Tibial artery (tissue), 4 donors: ENCODE results near the gene ZACN.
A peak's percentile ranks its signal among the peaks of the same experiment; 100 is the strongest.
"Not testable (repeated sequence)": the region's sequence is repeated elsewhere in the genome, so short reads cannot be mapped to it uniquely, and the experiment has no call there.

Source experiments
- DNase-seq, 2 donors: peaks; one replicate each; pipeline ENCODE4 v3.0.0-alpha.2; 2019
- H3K27ac ChIP-seq, 2 donors: fragments of 200-600 bp; sonication (generic) in 1 of 2; 1 replicate in 1 of 2; 2 replicates in 1 of 2; pipeline ENCODE4 v1.5.1; 2018 to 2019; ENCODE audit warnings: mild to moderate bottlenecking in 1 of 2
- H3K27me3 ChIP-seq, 2 donors: fragments of 200-600 bp; sonication (generic) in 1 of 2; one replicate each; pipeline versions ENCODE4 v1.5.1 to v1.6.0; 2016 to 2019
- H3K36me3 ChIP-seq, 3 donors: fragments of 200-600 bp; sonication (generic) in 2 of 3; one replicate each; pipeline ENCODE4 v1.5.1; 2016 to 2019; ENCODE audit warnings: mild to moderate bottlenecking in 2 of 3
- H3K4me1 ChIP-seq, 4 donors: fragments of 200-600 bp; sonication (generic) in 2 of 4; 1 replicate in 3 of 4; 2 replicates in 1 of 4; pipeline ENCODE4 v1.5.1; 2016 to 2019
- H3K4me3 ChIP-seq, 2 donors: fragments of 200-600 bp; sonication (generic) in 1 of 2; 1 replicate in 1 of 2; 2 replicates in 1 of 2; pipeline ENCODE4 v1.5.1; 2018 to 2019; ENCODE audit warnings: mild to moderate bottlenecking in 2 of 2
- H3K9me3 ChIP-seq, 3 donors: fragments of 200-600 bp; sonication (generic) in 1 of 3; one replicate each; pipeline ENCODE4 v1.5.1; 2016 to 2019
- intact Hi-C: fragments of 100-400 bp; cut with DNase I; formaldehyde crosslinking; loops from one replicate; pipeline ENCODE4 v1.15.0; 2023; ENCODE audit warnings: low total_unique reads
- TF ChIP-seq, protein P1 (sequence below), 2 experiments: fragments of 200-600 bp in 1 of 2; fragments of 450-650 bp in 1 of 2; IDR thresholded peaks; one replicate each; pipeline ENCODE4 v1.5.1; 2017 to 2019; ENCODE audit warnings: antibody characterized with exemption in 2 of 2, mild to moderate bottlenecking in 1 of 2, moderate library complexity in 1 of 2

Gene ZACN

GRCh38 chr17:76075364-76076145 is 3.4 kb upstream of the ZACN start:
- no peaks in the 10 kb centered on the region for H3K9me3 ChIP-seq
- no peak for DNase-seq
- intact Hi-C loops = no loop called here
- peaks cover 12 to 73% of the 10 kb centered on the region in 2 donors for H3K27me3 ChIP-seq
- H3K27ac ChIP-seq = no peak overlapping the region
- H3K4me3 ChIP-seq = no peak overlapping the region
- peaks cover 0 to 63% (median 44%) of the 10 kb centered on the region in 4 donors for H3K4me1 ChIP-seq
- TF ChIP-seq, protein P1, sequence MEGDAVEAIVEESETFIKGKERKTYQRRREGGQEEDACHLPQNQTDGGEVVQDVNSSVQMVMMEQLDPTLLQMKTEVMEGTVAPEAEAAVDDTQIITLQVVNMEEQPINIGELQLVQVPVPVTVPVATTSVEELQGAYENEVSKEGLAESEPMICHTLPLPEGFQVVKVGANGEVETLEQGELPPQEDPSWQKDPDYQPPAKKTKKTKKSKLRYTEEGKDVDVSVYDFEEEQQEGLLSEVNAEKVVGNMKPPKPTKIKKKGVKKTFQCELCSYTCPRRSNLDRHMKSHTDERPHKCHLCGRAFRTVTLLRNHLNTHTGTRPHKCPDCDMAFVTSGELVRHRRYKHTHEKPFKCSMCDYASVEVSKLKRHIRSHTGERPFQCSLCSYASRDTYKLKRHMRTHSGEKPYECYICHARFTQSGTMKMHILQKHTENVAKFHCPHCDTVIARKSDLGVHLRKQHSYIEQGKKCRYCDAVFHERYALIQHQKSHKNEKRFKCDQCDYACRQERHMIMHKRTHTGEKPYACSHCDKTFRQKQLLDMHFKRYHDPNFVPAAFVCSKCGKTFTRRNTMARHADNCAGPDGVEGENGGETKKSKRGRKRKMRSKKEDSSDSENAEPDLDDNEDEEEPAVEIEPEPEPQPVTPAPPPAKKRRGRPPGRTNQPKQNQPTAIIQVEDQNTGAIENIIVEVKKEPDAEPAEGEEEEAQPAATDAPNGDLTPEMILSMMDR (IDR thresholded peaks at IDR 0.05) = no peak
- no peaks in the 10 kb centered on the region for H3K36me3 ChIP-seq

- TF ChIP-seq, protein P1 (IDR thresholded peaks at IDR 0.05) = no peak
- peaks cover 12 to 74% of the 10 kb centered on the region in 2 donors for H3K27me3 ChIP-seq
- no peaks in the 10 kb centered on the region for H3K36me3 ChIP-seq
- no peak overlapping the region for H3K27ac ChIP-seq
- peaks cover 0 to 58% (median 38%) of the 10 kb centered on the region in 4 donors for H3K4me1 ChIP-seq
- no peaks in the 10 kb centered on the region for H3K9me3 ChIP-seq
- DNase-seq = peak in 1 of 2 donors; percentile 55
- no peak overlapping the region for H3K4me3 ChIP-seq
- intact Hi-C loops = no loop called here
Measured at GRCh38 chr17:76076146-76076764, 2.7 kb upstream of the ZACN start.

DNA sequence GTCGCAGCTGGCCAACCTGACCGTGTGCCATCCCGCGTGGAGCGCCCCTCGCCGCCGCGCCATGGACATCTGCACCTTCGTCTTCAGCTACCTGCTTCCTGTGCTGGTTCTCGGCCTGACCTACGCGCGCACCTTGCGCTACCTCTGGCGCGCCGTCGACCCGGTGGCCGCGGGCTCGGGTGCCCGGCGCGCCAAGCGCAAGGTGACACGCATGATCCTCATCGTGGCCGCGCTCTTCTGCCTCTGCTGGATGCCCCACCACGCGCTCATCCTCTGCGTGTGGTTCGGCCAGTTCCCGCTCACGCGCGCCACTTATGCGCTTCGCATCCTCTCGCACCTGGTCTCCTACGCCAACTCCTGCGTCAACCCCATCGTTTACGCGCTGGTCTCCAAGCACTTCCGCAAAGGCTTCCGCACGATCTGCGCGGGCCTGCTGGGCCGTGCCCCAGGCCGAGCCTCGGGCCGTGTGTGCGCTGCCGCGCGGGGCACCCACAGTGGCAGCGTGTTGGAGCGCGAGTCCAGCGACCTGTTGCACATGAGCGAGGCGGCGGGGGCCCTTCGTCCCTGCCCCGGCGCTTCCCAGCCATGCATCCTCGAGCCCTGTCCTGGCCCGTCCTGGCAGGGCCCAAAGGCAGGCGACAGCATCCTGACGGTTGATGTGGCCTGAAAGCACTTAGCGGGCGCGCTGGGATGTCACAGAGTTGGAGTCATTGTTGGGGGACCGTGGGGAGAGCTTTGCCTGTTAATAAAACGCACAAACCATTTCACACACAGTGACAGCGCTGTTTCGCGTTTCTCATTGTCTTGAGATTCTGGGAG is 2.0 kb upstream of the ZACN start:
- Histone ChIP-seq H3K4me1 (peaks cover 0 to 52% (median 35%) of the 10 kb centered on the region in 4 donors), H3K27ac (no peak overlapping the region), H3K27me3 (peaks cover 12 to 74% of the 10 kb centered on the region in 2 donors), H3K36me3 (no peaks in the 10 kb centered on the region), H3K9me3 (no peaks in the 10 kb centered on the region), H3K4me3 (no peak overlapping the region)
- intact Hi-C loops = no loop called here
- TF ChIP-seq, protein P1 (IDR thresholded peaks at IDR 0.05) = no peak
- DNase-seq = peak in 1 of 2 donors; percentile 60

DNA sequence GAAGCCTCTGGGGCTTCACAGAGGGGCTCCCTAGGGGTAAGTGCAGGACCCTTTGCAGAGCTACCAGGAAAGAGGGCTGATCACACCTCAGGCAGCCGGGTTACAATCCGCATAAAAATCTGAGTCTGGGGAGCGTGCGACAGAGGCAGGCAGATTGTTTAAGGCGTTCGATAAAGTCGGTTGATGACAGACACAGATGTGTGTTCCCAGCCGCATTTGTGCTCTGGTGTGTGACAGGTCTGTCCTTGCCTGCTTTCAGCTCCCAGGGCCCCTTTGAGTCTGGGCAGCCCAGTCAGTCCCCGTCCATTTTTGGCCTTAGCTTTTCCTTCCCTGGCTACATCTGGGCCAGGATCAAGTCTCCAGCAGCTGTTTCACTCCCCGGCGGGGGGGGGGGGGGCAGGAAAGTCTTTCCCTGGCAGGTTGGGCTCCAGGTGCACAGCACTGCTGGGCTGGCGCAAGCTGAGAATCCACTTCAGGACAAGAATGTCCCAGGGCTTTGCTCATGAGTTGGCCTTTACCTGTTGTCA is 1.3 kb upstream of the ZACN start:
- Histone ChIP-seq H3K4me3 (no peak overlapping the region), H3K27me3 (peaks cover 12 to 74% of the 10 kb centered on the region in 2 donors), H3K27ac (no peak overlapping the region), H3K36me3 (peaks cover 0 to 7% (median 0%) of the 10 kb centered on the region in 3 donors), H3K9me3 (no peaks in the 10 kb centered on the region), H3K4me1 (peaks cover 0 to 52% (median 34%) of the 10 kb centered on the region in 4 donors)
- no peak for DNase-seq
- TF ChIP-seq, protein P1 (IDR thresholded peaks at IDR 0.05) = no peak
- intact Hi-C loops = no loop called here

- H3K27ac ChIP-seq, H3K9me3 ChIP-seq, H3K4me3 ChIP-seq, DNase-seq, intact Hi-C loops: not testable (repeated sequence)
- Histone ChIP-seq H3K27me3 (peaks cover 12 to 73% of the 10 kb centered on the region in 2 donors), H3K36me3 (peaks cover 0 to 14% (median 6%) of the 10 kb centered on the region in 3 donors), H3K4me1 (peaks cover 0 to 48% (median 30%) of the 10 kb centered on the region in 4 donors)
Measured at GRCh38 chr17:76078370-76078769, 612 bp upstream of the ZACN start.
